Astrocyte (in vitro differentiated cells and primary cell): ENCODE measurements around the gene GBF1. TPM values are rescaled to one million over a fixed set of nuclear protein-coding genes. Genes with fewer than 3 reads are reported as not detected.

ENCODE experiments used
- DNase-seq: peaks from one replicate; pipeline ENCODE4 v3.0.0-alpha.2; 2010; ENCODE audit warnings: low read depth
- FAIRE-seq: peaks from 2 replicates; lab custom pipeline; 2011; peaks lifted over from hg19 to GRCh38; lab: Jason Lieb, UNC
- H2AFZ ChIP-seq: 2 replicates; pipeline ENCODE4 v1.6.0; 2012; ENCODE audit warnings: low read depth, low read length, inconsistent platforms
- H3K27ac ChIP-seq: 2 replicates; pipeline ENCODE4 v1.5.1; 2011; ENCODE audit warnings: low read depth, low read length, inconsistent platforms
- H3K27me3 ChIP-seq: 2 replicates; pipeline ENCODE4 v1.6.0; 2011; ENCODE audit warnings: low read length, inconsistent platforms; ENCODE audit not compliant: insufficient read depth
- H3K36me3 ChIP-seq: 2 replicates; pipeline ENCODE4 v1.5.1; 2011; ENCODE audit warnings: low read length, inconsistent platforms; ENCODE audit not compliant: insufficient read depth
- H3K4me1 ChIP-seq: 2 replicates; pipeline ENCODE4 v1.5.1; 2011; ENCODE audit warnings: low read length, inconsistent platforms; ENCODE audit not compliant: insufficient read depth
- H3K4me2 ChIP-seq: 2 replicates; pipeline ENCODE4 v1.6.0; 2012; ENCODE audit warnings: low read length, inconsistent platforms
- H3K4me3 ChIP-seq: 2 replicates; pipeline ENCODE4 v1.5.1; 2011; ENCODE audit warnings: low read depth, mild to moderate bottlenecking, low read length, inconsistent platforms; ENCODE audit not compliant: insufficient read depth
- H3K79me2 ChIP-seq: 2 replicates; pipeline ENCODE4 v1.6.0; 2012; ENCODE audit warnings: mild to moderate bottlenecking, low read length, inconsistent platforms; ENCODE audit not compliant: insufficient read depth
- H3K9ac ChIP-seq: 2 replicates; pipeline ENCODE4 v1.6.0; 2012; ENCODE audit warnings: mild to moderate bottlenecking, low read length, inconsistent platforms
- H3K9me3 ChIP-seq: 2 replicates; pipeline ENCODE4 v1.5.1; 2012; ENCODE audit warnings: low read depth, mild to moderate bottlenecking, low read length, inconsistent platforms; ENCODE audit not compliant: insufficient read depth
- H4K20me1 ChIP-seq: 2 replicates; pipeline ENCODE4 v1.6.0; 2012; ENCODE audit warnings: low read length, inconsistent platforms; ENCODE audit not compliant: insufficient read depth
- H3K27ac Mint-ChIP-seq: one replicate; pipeline ENCODE4 v1.8.0; 2021; ENCODE audit warnings: mild to moderate bottlenecking, mixed read lengths; ENCODE audit not compliant: unreplicated experiment
- H3K27me3 Mint-ChIP-seq: one replicate; pipeline ENCODE4 v1.8.0; 2021; ENCODE audit warnings: low read depth, mixed read lengths; ENCODE audit not compliant: unreplicated experiment
- H3K36me3 Mint-ChIP-seq: one replicate; pipeline ENCODE4 v1.8.0; 2021; ENCODE audit warnings: low read depth, mixed read lengths; ENCODE audit not compliant: unreplicated experiment
- H3K4me1 Mint-ChIP-seq: one replicate; pipeline ENCODE4 v1.8.0; 2021; ENCODE audit warnings: low read depth, mixed read lengths; ENCODE audit not compliant: unreplicated experiment
- H3K4me3 Mint-ChIP-seq: one replicate; pipeline ENCODE4 v1.8.0; 2021; ENCODE audit warnings: mild to moderate bottlenecking, moderate library complexity, mixed read lengths; ENCODE audit not compliant: unreplicated experiment
- H3K9me3 Mint-ChIP-seq: one replicate; pipeline ENCODE4 v1.8.0; 2021; ENCODE audit warnings: mild to moderate bottlenecking, mixed read lengths; ENCODE audit not compliant: unreplicated experiment
- EZH2 ChIP-seq: IDR thresholded peaks from 2 replicates; pipeline ENCODE4 v1.6.1; 2012; ENCODE audit warnings: mild to moderate bottlenecking, low read length, inconsistent platforms; ENCODE audit not compliant: insufficient read depth
- total RNA-seq: library from RNA; stranded (reverse); gene quantifications from 2 replicates; pipeline ENCODE4 v1.2.1, GENCODE V29; 2021
- TF ChIP-seq, protein P1 (sequence below): IDR thresholded peaks from 2 replicates; pipeline ENCODE4 v1.5.1; 2011; ENCODE audit warnings: low read depth, mild to moderate bottlenecking, inconsistent platforms, low read length, moderate library complexity; ENCODE audit not compliant: insufficient read depth

The GBF1 gene
- total RNA-seq, 1 donor from 2014 or later: 72.8 TPM

GRCh38 chr10:102254426-102254825 lies 9.1 kb downstream of the GBF1 start:
- H3K9me3 ChIP-seq: no peaks in the 10 kb centered on the region
- peaks cover 96% of the 10 kb centered on the region for H4K20me1 ChIP-seq
- no peak overlapping the region for H3K4me2 ChIP-seq
- no peak overlapping the region for H3K4me3 ChIP-seq
- Mint-ChIP-seq H3K27me3 (no peaks in the 10 kb centered on the region), H3K27ac (no peak overlapping the region), H3K4me3 (no peak overlapping the region), H3K36me3 (peaks cover 8% of the 10 kb centered on the region), H3K4me1 (peaks cover 2% of the 10 kb centered on the region), H3K9me3 (no peaks in the 10 kb centered on the region)
- FAIRE-seq: no peak
- no peak overlapping the region for H3K9ac ChIP-seq
- H3K27ac ChIP-seq: no peak overlapping the region
- H3K4me1 ChIP-seq: no peaks in the 10 kb centered on the region
- H3K27me3 ChIP-seq: no peaks in the 10 kb centered on the region
- H3K36me3 ChIP-seq: peaks cover 2% of the 10 kb centered on the region
- H2AFZ ChIP-seq: no peak overlapping the region
- DNase-seq: no peak
- no peak for TF ChIP-seq EZH2
- TF ChIP-seq, protein P1, sequence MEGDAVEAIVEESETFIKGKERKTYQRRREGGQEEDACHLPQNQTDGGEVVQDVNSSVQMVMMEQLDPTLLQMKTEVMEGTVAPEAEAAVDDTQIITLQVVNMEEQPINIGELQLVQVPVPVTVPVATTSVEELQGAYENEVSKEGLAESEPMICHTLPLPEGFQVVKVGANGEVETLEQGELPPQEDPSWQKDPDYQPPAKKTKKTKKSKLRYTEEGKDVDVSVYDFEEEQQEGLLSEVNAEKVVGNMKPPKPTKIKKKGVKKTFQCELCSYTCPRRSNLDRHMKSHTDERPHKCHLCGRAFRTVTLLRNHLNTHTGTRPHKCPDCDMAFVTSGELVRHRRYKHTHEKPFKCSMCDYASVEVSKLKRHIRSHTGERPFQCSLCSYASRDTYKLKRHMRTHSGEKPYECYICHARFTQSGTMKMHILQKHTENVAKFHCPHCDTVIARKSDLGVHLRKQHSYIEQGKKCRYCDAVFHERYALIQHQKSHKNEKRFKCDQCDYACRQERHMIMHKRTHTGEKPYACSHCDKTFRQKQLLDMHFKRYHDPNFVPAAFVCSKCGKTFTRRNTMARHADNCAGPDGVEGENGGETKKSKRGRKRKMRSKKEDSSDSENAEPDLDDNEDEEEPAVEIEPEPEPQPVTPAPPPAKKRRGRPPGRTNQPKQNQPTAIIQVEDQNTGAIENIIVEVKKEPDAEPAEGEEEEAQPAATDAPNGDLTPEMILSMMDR: no peak
- H3K79me2 ChIP-seq: peaks cover 99% of the 10 kb centered on the region

GRCh38 chr10:102255404-102255803 lies 10.1 kb downstream of the GBF1 start:
- Histone ChIP-seq H3K9ac (no peak overlapping the region), H3K79me2 (peaks cover 90% of the 10 kb centered on the region), H3K4me3 (no peak overlapping the region), H3K27me3 (no peaks in the 10 kb centered on the region), H3K4me1 (no peaks in the 10 kb centered on the region), H3K4me2 (no peak overlapping the region), H4K20me1 (peaks cover 94% of the 10 kb centered on the region), H3K9me3 (no peaks in the 10 kb centered on the region), H2AFZ (no peak overlapping the region), H3K27ac (no peak overlapping the region), H3K36me3 (peaks cover 6% of the 10 kb centered on the region)
- FAIRE-seq (no peak), DNase-seq (no peak)
- no peak for TF ChIP-seq EZH2
- TF ChIP-seq, protein P1: no peak
- H3K4me1 Mint-ChIP-seq: peaks cover 2% of the 10 kb centered on the region
- no peak overlapping the region for H3K27ac Mint-ChIP-seq
- no peaks in the 10 kb centered on the region for H3K9me3 Mint-ChIP-seq
- H3K27me3 Mint-ChIP-seq: no peaks in the 10 kb centered on the region
- peaks cover 8% of the 10 kb centered on the region for H3K36me3 Mint-ChIP-seq
- H3K4me3 Mint-ChIP-seq: no peak overlapping the region

- no peak overlapping the region for H3K4me2 ChIP-seq
- peaks cover 25% of the 10 kb centered on the region for H3K36me3 ChIP-seq
- H3K4me1 ChIP-seq: no peaks in the 10 kb centered on the region
- H3K9me3 ChIP-seq: no peaks in the 10 kb centered on the region
- peaks cover 81% of the 10 kb centered on the region for H3K79me2 ChIP-seq
- peaks cover 26% of the 10 kb centered on the region for H3K4me1 Mint-ChIP-seq
- H2AFZ ChIP-seq: no peak overlapping the region
- no peak overlapping the region for H3K4me3 Mint-ChIP-seq
- FAIRE-seq (no peak), DNase-seq (no peak)
- H3K27ac Mint-ChIP-seq: no peak overlapping the region
- no peak overlapping the region for H3K9ac ChIP-seq
- H3K27me3 ChIP-seq: no peaks in the 10 kb centered on the region
- H3K4me3 ChIP-seq: no peak overlapping the region
- peaks cover 91% of the 10 kb centered on the region for H4K20me1 ChIP-seq
- H3K9me3 Mint-ChIP-seq: no peaks in the 10 kb centered on the region
- TF ChIP-seq, protein P1: no peak
- no peak for TF ChIP-seq EZH2
- peaks cover 15% of the 10 kb centered on the region for H3K36me3 Mint-ChIP-seq
- no peak overlapping the region for H3K27ac ChIP-seq
- no peaks in the 10 kb centered on the region for H3K27me3 Mint-ChIP-seq
These were observed 15.9 kb downstream of the GBF1 start for GRCh38 chr10:102261196-102261595.
